CD14-positive monocyte (primary cell): ENCODE data around the gene DNAJA2. TPM values are rescaled to one million over a fixed set of nuclear protein-coding genes. Genes with fewer than 3 reads are reported as not detected.

Source experiments
- DNase-seq, 3 donors: peaks; one replicate each; pipeline ENCODE4 v3.0.0-alpha.2; 2011 to 2022
- H2AFZ ChIP-seq: 2 replicates; pipeline ENCODE4 v1.6.0; 2012; ENCODE audit warnings: mild to moderate bottlenecking, low read depth, low read length, inconsistent platforms; ENCODE audit not compliant: insufficient read depth, poor library complexity, severe bottlenecking
- H3K27ac ChIP-seq, 2 donors: 1 replicate in 1 of 2; 2 replicates in 1 of 2; pipeline ENCODE4 v1.5.1; 2012 to 2013; ENCODE audit warnings: low read length in 2 of 2, control low read depth in 1 of 2, inconsistent platforms in 1 of 2, low read depth in 1 of 2, mild to moderate bottlenecking in 1 of 2
- H3K27me3 ChIP-seq, 2 donors: one replicate each; pipeline versions ENCODE4 v1.6.0 to v1.6.1; 2011 to 2013; ENCODE audit warnings: low read length in 2 of 2; ENCODE audit not compliant: control insufficient read depth in 2 of 2, insufficient read depth in 2 of 2
- H3K36me3 ChIP-seq, 2 donors: replicated peaks in 1 of 2; 1 replicate in 1 of 2; 2 replicates in 1 of 2; pipeline versions ENCODE4 v1.5.1 to v1.6.1; 2012 to 2013; ENCODE audit warnings: low read length in 2 of 2, control low read depth in 1 of 2, inconsistent platforms in 1 of 2, mild to moderate bottlenecking in 1 of 2; ENCODE audit not compliant: insufficient read depth in 2 of 2, control insufficient read depth in 1 of 2
- H3K4me1 ChIP-seq, 2 donors: 1 replicate in 1 of 2; 2 replicates in 1 of 2; pipeline versions ENCODE4 v1.5.1 to v1.6.1; 2012 to 2013; ENCODE audit warnings: low read length in 2 of 2, control low read depth in 1 of 2, inconsistent platforms in 1 of 2, mild to moderate bottlenecking in 1 of 2, moderate library complexity in 1 of 2; ENCODE audit not compliant: insufficient read depth in 2 of 2, control insufficient read depth in 1 of 2
- H3K4me2 ChIP-seq: replicated peaks from 2 replicates; pipeline ENCODE3; 2012; ENCODE audit warnings: low read length, moderate library complexity, mild to moderate bottlenecking; ENCODE audit not compliant: poor library complexity, severe bottlenecking; ENCODE audit errors: extremely low read depth
- H3K4me3 ChIP-seq, 3 experiments: fragments of 200-600 bp in 1 of 3; sonication (generic) in 1 of 3; replicated peaks in 1 of 3; 1 replicate in 2 of 3; 2 replicates in 1 of 3; pipeline ENCODE4 v1.5.1; 2011 to 2013; ENCODE audit warnings: low read length in 3 of 3, mild to moderate bottlenecking in 3 of 3, control low read depth in 2 of 3, low read depth in 2 of 3, inconsistent platforms in 1 of 3, moderate library complexity in 1 of 3
- H3K79me2 ChIP-seq: 2 replicates; pipeline ENCODE4 v1.6.0; 2012; ENCODE audit warnings: mild to moderate bottlenecking, control low read depth, inconsistent platforms, low read length, moderate library complexity; ENCODE audit not compliant: insufficient read depth
- H3K9ac ChIP-seq: 2 replicates; pipeline ENCODE4 v1.6.0; 2017; ENCODE audit warnings: low read length, mild to moderate bottlenecking; ENCODE audit not compliant: insufficient read depth, poor library complexity, severe bottlenecking
- H3K9me3 ChIP-seq, 2 donors: replicated peaks in 1 of 2; 1 replicate in 1 of 2; 2 replicates in 1 of 2; pipeline versions ENCODE4 v1.5.1 to v1.6.1; 2012 to 2013; ENCODE audit warnings: low read length in 2 of 2, control low read depth in 1 of 2; ENCODE audit not compliant: control insufficient read depth in 1 of 2, insufficient read depth in 1 of 2
- H4K20me1 ChIP-seq: 2 replicates; pipeline ENCODE4 v1.6.0; 2012; ENCODE audit warnings: mild to moderate bottlenecking, low read length, control low read depth, moderate library complexity; ENCODE audit not compliant: insufficient read depth
- H3K27ac Mint-ChIP-seq, 7 donors: one replicate each; pipeline ENCODE4 v1.8.0; 2020; ENCODE audit warnings: mild to moderate bottlenecking in 7 of 7, mixed read lengths in 7 of 7, moderate library complexity in 6 of 7, inconsistent platforms in 2 of 7
- H3K27me3 Mint-ChIP-seq, 3 donors: one replicate each; pipeline ENCODE4 v1.8.0; 2021 to 2022; ENCODE audit warnings: low read depth in 3 of 3, mild to moderate bottlenecking in 3 of 3, mixed read lengths in 3 of 3, moderate library complexity in 3 of 3, inconsistent platforms in 1 of 3
- H3K36me3 Mint-ChIP-seq, 2 donors: one replicate each; pipeline ENCODE4 v1.8.0; 2020; ENCODE audit warnings: mixed read lengths in 2 of 2, inconsistent platforms in 1 of 2, mild to moderate bottlenecking in 1 of 2
- H3K4me1 Mint-ChIP-seq: one replicate; pipeline ENCODE4 v1.8.0; 2020; ENCODE audit warnings: mild to moderate bottlenecking, mixed read lengths
- H3K4me3 Mint-ChIP-seq, 2 donors: one replicate each; pipeline ENCODE4 v1.8.0; 2020; ENCODE audit warnings: mild to moderate bottlenecking in 2 of 2, mixed read lengths in 2 of 2, moderate library complexity in 1 of 2
- H3K9me3 Mint-ChIP-seq, 7 donors: one replicate each; pipeline ENCODE4 v1.8.0; 2020 to 2022; ENCODE audit warnings: mixed read lengths in 7 of 7, mild to moderate bottlenecking in 6 of 7, moderate library complexity in 6 of 7, inconsistent platforms in 2 of 7
- CTCF ChIP-seq: fragments of 200-600 bp; IDR thresholded peaks from one replicate; pipeline ENCODE4 v1.8.0; 2022; ENCODE audit warnings: antibody characterized with exemption, mild to moderate bottlenecking
- WGBS: methylation state at CpG from one replicate; pipeline ENCODE4 v1.1.5; 2013; ENCODE audit warnings: missing lambda C conversion rate; ENCODE audit not compliant: insufficient coverage; 5-methylcytosine and 5-hydroxymethylcytosine counted together
- intact Hi-C, 2 donors: fragments of 100-400 bp; cut with micrococcal nuclease; formaldehyde crosslinking; loops; one replicate each; pipeline versions ENCODE4 v1.15.0 to v1.15.1; 2023
- polyA plus RNA-seq, 3 donors: library from polyadenylated mRNA; depleted of rRNA in 1 of 3; unstranded in 2 of 3; stranded (reverse) in 1 of 3; fragments of 300-500 nt in 2 of 3; fragments of >200 nt in 1 of 3; fragmentation: Illumina TruSeq in 2 of 3; gene quantifications; 1 replicate in 2 of 3; 2 replicates in 1 of 3; pipeline ENCODE4 v1.2.3, GENCODE V29; 2012 to 2021

DNAJA2 gene
- polyA plus RNA-seq, 3 donors, result 14.4 to 63.4 (median 62.9) TPM

GRCh38 chr16:46996391-46996790, 22.9 kb upstream of the DNAJA2 start:
- no peak for DNase-seq
- no peaks in the 10 kb centered on the region for H3K79me2 ChIP-seq
- H3K27me3 ChIP-seq, result no peaks in the 10 kb centered on the region
- Mint-ChIP-seq H3K27me3 (peaks cover 0 to 5% (median 2%) of the 10 kb centered on the region in 3 donors), H3K36me3 (no peaks in the 10 kb centered on the region), H3K4me1 (peaks cover 3% of the 10 kb centered on the region), H3K9me3 (peaks cover 5 to 27% (median 8%) of the 10 kb centered on the region in 7 donors), H3K4me3 (no peak overlapping the region), H3K27ac (no peak overlapping the region)
- peaks cover 0 to 14% of the 10 kb centered on the region in 2 donors for H3K9me3 ChIP-seq
- H2AFZ ChIP-seq, result no peak overlapping the region
- H3K36me3 ChIP-seq, result no peaks in the 10 kb centered on the region
- no peak overlapping the region for H3K27ac ChIP-seq
- H4K20me1 ChIP-seq, result no peaks in the 10 kb centered on the region
- 100% methylated on average over 1 of the region's 1 CpG for WGBS
- TF ChIP-seq CTCF, result no peak
- no peak overlapping the region for H3K4me2 ChIP-seq
- no peak overlapping the region for H3K4me3 ChIP-seq
- intact Hi-C loops, result no loop called here
- H3K9ac ChIP-seq, result no peak overlapping the region
- no peaks in the 10 kb centered on the region for H3K4me1 ChIP-seq

- H3K36me3 Mint-ChIP-seq, result no peaks in the 10 kb centered on the region
- H3K27ac ChIP-seq, result no peak overlapping the region
- no peaks in the 10 kb centered on the region for H4K20me1 ChIP-seq
- peaks cover 3 to 18% (median 6%) of the 10 kb centered on the region in 7 donors for H3K9me3 Mint-ChIP-seq
- no peak overlapping the region for H3K4me2 ChIP-seq
- H3K4me3 Mint-ChIP-seq, result no peak overlapping the region
- H3K79me2 ChIP-seq, result no peaks in the 10 kb centered on the region
- H3K4me3 ChIP-seq, result no peak overlapping the region
- peaks cover 2% of the 10 kb centered on the region for H3K4me1 Mint-ChIP-seq
- no peak for DNase-seq
- no peak overlapping the region for H2AFZ ChIP-seq
- no peaks in the 10 kb centered on the region for H3K27me3 ChIP-seq
- H3K27ac Mint-ChIP-seq, result no peak overlapping the region
- H3K9ac ChIP-seq, result no peak overlapping the region
- peaks cover 0 to 14% of the 10 kb centered on the region in 2 donors for H3K9me3 ChIP-seq
- WGBS, result 93% methylated on average over 12 of the region's 16 CpGs
- H3K27me3 Mint-ChIP-seq, result peaks cover 2 to 8% (median 3%) of the 10 kb centered on the region in 3 donors
- no peak for TF ChIP-seq CTCF
- H3K36me3 ChIP-seq, result no peaks in the 10 kb centered on the region
- no peaks in the 10 kb centered on the region for H3K4me1 ChIP-seq
- intact Hi-C loops, result no loop called here
These were observed 18.5 kb upstream of the DNAJA2 start for GRCh38 chr16:46991729-46992704.
